ENCODE measurements around the gene BRSK1. TPM values are rescaled to one million over a fixed set of nuclear protein-coding genes. Genes with fewer than 3 reads are reported as not detected.

BRSK1 gene
- total RNA-seq, 1 donor from 2014 or later = 8.8 TPM

Small RNAs within 50 kb of the gene (microRNA-seq; reads per million reads assigned to microRNA genes)
- gene MIR6802 (not detected), gene MIR6803 (1.3 reads per million)

Other genes with a start within 250 kb of the BRSK1 start
- 0.65 TPM for gene GP6, start 245.7 kb upstream of the BRSK1 start, total RNA-seq
- 43.4 TPM for gene RDH13, start 220.8 kb upstream of the BRSK1 start, total RNA-seq
- gene EPS8L1, start 208.1 kb upstream of the BRSK1 start, total RNA-seq = 1.9 TPM
- gene PPP1R12C, start 166.4 kb upstream of the BRSK1 start, total RNA-seq = 215 TPM
- gene TNNT1, start 134.8 kb upstream of the BRSK1 start, total RNA-seq = 187 TPM
- gene TNNI3, start 126.3 kb upstream of the BRSK1 start, total RNA-seq = 7,865 TPM
- gene DNAAF3, start 117.4 kb upstream of the BRSK1 start, total RNA-seq = 3.4 TPM
- gene SYT5, start 103.7 kb upstream of the BRSK1 start, total RNA-seq = 0.30 TPM
- 3.7 TPM for gene PTPRH, start 74.5 kb upstream of the BRSK1 start, total RNA-seq
- gene TMEM86B, start 55.2 kb upstream of the BRSK1 start, total RNA-seq = 1.6 TPM
- gene PPP6R1, start 25.0 kb upstream of the BRSK1 start, total RNA-seq = 43.0 TPM
- gene HSPBP1, start 3.9 kb upstream of the BRSK1 start, total RNA-seq = 24.6 TPM
- 0.62 TPM for gene TMEM150B, start 41.3 kb downstream of the BRSK1 start, total RNA-seq
- 6.1 TPM for gene KMT5C, start 55.9 kb downstream of the BRSK1 start, total RNA-seq
- not detected for gene COX6B2, start 70.7 kb downstream of the BRSK1 start, total RNA-seq
- not detected for gene GARIN5B, start 79.3 kb downstream of the BRSK1 start, total RNA-seq
- not detected for gene IL11, start 86.5 kb downstream of the BRSK1 start, total RNA-seq
- gene TMEM190, start 92.8 kb downstream of the BRSK1 start, total RNA-seq = not detected
- 0.65 TPM for gene TMEM238, start 100.3 kb downstream of the BRSK1 start, total RNA-seq
- 479 TPM for gene RPL28, start 101.9 kb downstream of the BRSK1 start, total RNA-seq
- 28.4 TPM for gene UBE2S, start 123.8 kb downstream of the BRSK1 start, total RNA-seq
- not detected for gene SHISA7, start 159.3 kb downstream of the BRSK1 start, total RNA-seq
- 50.8 TPM for gene ISOC2, start 177.6 kb downstream of the BRSK1 start, total RNA-seq
- gene C19orf85, start 180.8 kb downstream of the BRSK1 start, total RNA-seq = not detected
- gene ZNF628, start 192.6 kb downstream of the BRSK1 start, total RNA-seq = 3.4 TPM
- gene NAT14, start 201.2 kb downstream of the BRSK1 start, total RNA-seq = 6.0 TPM
- 7.7 TPM for gene SSC5D, start 204.4 kb downstream of the BRSK1 start, total RNA-seq